Measurements from ENCODE around the gene TMEM176A.

Gene TMEM176A

DNA sequence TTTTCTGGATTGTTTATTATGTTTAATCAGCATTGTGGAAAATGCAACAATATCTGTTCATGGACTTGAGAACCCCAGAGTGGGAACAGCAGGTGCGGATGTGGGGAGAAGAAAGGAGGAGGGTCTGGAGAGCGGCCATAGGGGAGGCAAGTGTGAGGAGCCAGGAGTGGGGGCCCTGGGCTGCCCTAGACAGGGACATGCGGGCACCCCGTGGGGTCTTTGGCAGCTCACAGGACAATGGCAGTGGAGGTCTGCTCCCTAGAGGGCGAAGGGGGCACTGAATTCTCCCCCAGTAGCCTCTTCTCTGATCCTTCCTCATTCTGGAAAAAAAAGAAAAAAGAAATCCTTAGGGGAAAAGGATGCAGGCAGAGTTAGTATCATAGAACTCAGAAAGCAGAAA, 9.3 kb upstream of the TMEM176A start:
- Histone ChIP-seq H3K27ac (ENCODE audit: low read depth, low read length) (no peak overlapping the region), H3K4ac (ENCODE audit: low read depth, low read length) (no peak overlapping the region), H2BK120ac (ENCODE audit: low read depth, low read length) (no peak overlapping the region), H3K4me3 (ENCODE audit: low read length) (no peak overlapping the region), H2BK5ac (ENCODE audit: low read length) (no peak overlapping the region), H3K56ac (ENCODE audit: low read length) (no peak overlapping the region), H4K5ac (ENCODE audit: low read length) (no peak overlapping the region), H3K9ac (ENCODE audit: low read length) (no peak overlapping the region), H3K27me3 (ENCODE audit: insufficient read depth, low read length, poor library complexity) (no peaks in the 10 kb centered on the region), H3K79me1 (ENCODE audit: low read length) (no peaks in the 10 kb centered on the region), H3K4me1 (ENCODE audit: control insufficient read depth, low read depth, low read length) (no peaks in the 10 kb centered on the region), H2BK15ac (replicated peaks; ENCODE audit: low read depth) (no peak overlapping the region), H3K18ac (ENCODE audit: low read length) (no peak overlapping the region), H3K36me3 (ENCODE audit: control insufficient read depth, insufficient read depth, low read length) (no peaks in the 10 kb centered on the region), H3K4me2 (ENCODE audit: low read length) (no peak overlapping the region), H2AK5ac (ENCODE audit: low read length) (no peak overlapping the region), H3K23ac (ENCODE audit: low read length) (no peak overlapping the region), H3K79me2 (ENCODE audit: control insufficient read depth, insufficient read depth, low read length) (no peaks in the 10 kb centered on the region), H4K8ac (ENCODE audit: low read depth, low read length) (no peak overlapping the region)
- WGBS (ENCODE audit: extremely low coverage, insufficient coverage, low lambda C conversion rate), result no CpG with 5 or more reads among the region's 5 CpGs
- no peak for DNase-seq

DNA sequence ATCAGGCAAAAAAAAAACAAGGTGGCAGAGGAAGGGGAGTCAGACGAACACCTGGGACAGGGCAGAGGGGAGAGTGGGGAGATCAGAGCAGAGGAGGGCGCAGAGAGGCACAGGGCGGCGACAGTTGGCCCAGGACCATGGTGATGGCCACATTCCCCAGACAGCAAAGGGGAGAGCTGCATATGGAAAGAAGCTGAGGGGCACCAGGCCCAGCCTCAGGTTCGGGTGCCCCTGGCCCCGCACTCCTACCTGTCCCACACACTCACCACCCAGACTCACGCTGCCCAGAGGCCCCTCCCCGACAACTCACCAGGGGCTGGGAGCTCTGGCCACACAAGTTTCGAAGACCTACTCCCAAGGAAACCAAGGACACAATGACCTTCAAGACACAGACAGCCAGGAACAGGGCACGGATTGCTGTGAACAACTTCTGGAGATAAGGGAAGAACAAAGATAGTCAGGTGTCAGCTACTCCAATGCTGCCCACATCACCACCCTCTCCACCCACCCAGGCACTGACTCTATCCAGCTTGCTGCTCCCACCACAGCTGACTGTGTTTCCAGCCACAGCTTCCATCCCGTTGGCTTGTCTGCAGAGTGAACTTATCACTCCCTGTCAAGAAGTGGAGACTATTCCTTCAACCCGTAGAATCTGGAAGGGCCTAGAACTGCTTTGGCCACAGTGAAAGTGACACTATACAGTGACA, 8.7 kb upstream of the TMEM176A start:
- H2BK5ac ChIP-seq (ENCODE audit: low read length), result no peak overlapping the region
- H3K27ac ChIP-seq (ENCODE audit: low read depth, low read length), result no peak overlapping the region
- H3K79me1 ChIP-seq (ENCODE audit: low read length), result no peaks in the 10 kb centered on the region
- H3K18ac ChIP-seq (ENCODE audit: low read length), result no peak overlapping the region
- no peak overlapping the region for H4K8ac ChIP-seq (ENCODE audit: low read depth, low read length)
- no peak overlapping the region for H2BK15ac ChIP-seq (replicated peaks; ENCODE audit: low read depth)
- H3K4me3 ChIP-seq (ENCODE audit: low read length), result no peak overlapping the region
- no peaks in the 10 kb centered on the region for H3K27me3 ChIP-seq (ENCODE audit: insufficient read depth, low read length, poor library complexity)
- no peak overlapping the region for H4K5ac ChIP-seq (ENCODE audit: low read length)
- H3K4me1 ChIP-seq (ENCODE audit: control insufficient read depth, low read depth, low read length), result no peaks in the 10 kb centered on the region
- no peak overlapping the region for H3K56ac ChIP-seq (ENCODE audit: low read length)
- H2BK120ac ChIP-seq (ENCODE audit: low read depth, low read length), result no peak overlapping the region
- no peak overlapping the region for H3K23ac ChIP-seq (ENCODE audit: low read length)
- no peaks in the 10 kb centered on the region for H3K79me2 ChIP-seq (ENCODE audit: control insufficient read depth, insufficient read depth, low read length)
- no CpG with 5 or more reads among the region's 12 CpGs for WGBS (ENCODE audit: extremely low coverage, insufficient coverage, low lambda C conversion rate)
- no peaks in the 10 kb centered on the region for H3K36me3 ChIP-seq (ENCODE audit: control insufficient read depth, insufficient read depth, low read length)
- no peak overlapping the region for H2AK5ac ChIP-seq (ENCODE audit: low read length)
- DNase-seq, result no peak
- H3K4me2 ChIP-seq (ENCODE audit: low read length), result no peak overlapping the region
- no peak overlapping the region for H3K9ac ChIP-seq (ENCODE audit: low read length)
- H3K4ac ChIP-seq (ENCODE audit: low read depth, low read length), result no peak overlapping the region

DNA sequence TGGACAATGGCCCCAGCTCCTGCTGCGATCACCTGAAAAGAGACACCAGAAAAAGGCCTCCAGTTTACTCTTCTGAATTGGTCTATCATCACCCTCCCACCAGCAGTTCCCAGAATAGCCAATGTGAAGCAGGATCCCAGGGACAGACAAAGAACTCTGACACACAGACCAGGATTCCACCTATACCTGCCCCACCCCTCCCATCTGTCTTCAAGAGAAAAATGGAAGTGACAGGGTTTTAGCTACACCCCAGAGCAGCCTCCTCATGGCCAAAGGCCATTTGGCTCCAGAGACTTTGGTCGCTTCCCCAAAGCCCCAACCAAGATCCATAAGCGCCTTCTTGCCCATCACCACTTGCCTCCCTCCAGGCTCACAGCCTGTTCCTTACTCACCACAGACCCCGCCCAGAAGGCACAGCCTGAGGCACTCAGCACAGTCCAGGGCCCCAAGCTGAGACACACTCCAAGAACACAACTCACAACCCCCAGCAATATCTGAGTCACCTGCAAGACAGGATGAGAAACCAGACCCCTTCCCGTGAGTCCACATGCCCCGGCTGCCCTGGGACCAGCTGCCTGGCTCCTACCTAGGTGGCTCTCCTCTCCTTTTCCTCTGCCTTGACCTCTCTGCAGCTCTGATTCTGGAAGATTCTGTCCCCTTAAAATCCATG, 6.9 kb upstream of the TMEM176A start:
- Histone ChIP-seq H3K23ac (ENCODE audit: low read length) (no peak overlapping the region), H3K36me3 (ENCODE audit: control insufficient read depth, insufficient read depth, low read length) (no peaks in the 10 kb centered on the region)

DNA sequence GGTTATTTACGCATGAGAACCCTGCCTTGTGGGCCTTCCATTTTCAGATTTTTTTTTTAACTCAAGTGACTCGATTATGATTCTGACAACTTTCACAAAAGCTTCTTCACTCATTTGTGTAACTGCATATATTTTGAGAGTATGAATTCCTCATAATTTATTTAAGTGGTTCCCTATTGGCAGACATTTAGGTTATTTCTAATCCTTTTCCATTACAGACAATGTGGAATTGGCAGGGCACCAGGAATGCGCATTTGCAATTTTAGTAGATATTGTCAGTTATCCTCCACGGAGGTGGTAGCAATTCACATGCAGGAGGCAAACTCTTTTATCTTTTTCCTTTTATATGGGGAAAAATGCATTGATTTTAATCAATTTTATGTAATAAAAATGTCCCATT, 2.9 kb upstream of the TMEM176A start:
- H3K18ac ChIP-seq (ENCODE audit: low read length), result no peak overlapping the region
- H4K5ac ChIP-seq (ENCODE audit: low read length), result no peak overlapping the region
- no peak overlapping the region for H3K4me3 ChIP-seq (ENCODE audit: low read length)
- no peaks in the 10 kb centered on the region for H3K79me2 ChIP-seq (ENCODE audit: control insufficient read depth, insufficient read depth, low read length)
- H2AK5ac ChIP-seq (ENCODE audit: low read length), result no peak overlapping the region
- H3K79me1 ChIP-seq (ENCODE audit: low read length), result no peaks in the 10 kb centered on the region
- no peaks in the 10 kb centered on the region for H3K4me1 ChIP-seq (ENCODE audit: control insufficient read depth, low read depth, low read length)
- no peaks in the 10 kb centered on the region for H3K36me3 ChIP-seq (ENCODE audit: control insufficient read depth, insufficient read depth, low read length)
- no peak overlapping the region for H3K9ac ChIP-seq (ENCODE audit: low read length)
- H3K4me2 ChIP-seq (ENCODE audit: low read length), result no peak overlapping the region
- peaks cover 31% of the 10 kb centered on the region for H3K27me3 ChIP-seq (ENCODE audit: insufficient read depth, low read length, poor library complexity)
- H3K56ac ChIP-seq (ENCODE audit: low read length), result no peak overlapping the region
- DNase-seq, result no peak
- no peak overlapping the region for H2BK120ac ChIP-seq (ENCODE audit: low read depth, low read length)
- H2BK15ac ChIP-seq (replicated peaks; ENCODE audit: low read depth), result no peak overlapping the region
- WGBS (ENCODE audit: extremely low coverage, insufficient coverage, low lambda C conversion rate), result no CpG with 5 or more reads among the region's 4 CpGs
- H3K27ac ChIP-seq (ENCODE audit: low read depth, low read length), result no peak overlapping the region
- no peak overlapping the region for H3K23ac ChIP-seq (ENCODE audit: low read length)
- H3K4ac ChIP-seq (ENCODE audit: low read depth, low read length), result no peak overlapping the region
- no peak overlapping the region for H4K8ac ChIP-seq (ENCODE audit: low read depth, low read length)
- H2BK5ac ChIP-seq (ENCODE audit: low read length), result no peak overlapping the region

More for the DNA sequence above, 6.9 kb upstream of the TMEM176A start:
- Histone ChIP-seq H2BK15ac (replicated peaks; ENCODE audit: low read depth) (no peak overlapping the region), H3K9ac (ENCODE audit: low read length) (no peak overlapping the region), H2BK5ac (ENCODE audit: low read length) (no peak overlapping the region), H4K8ac (ENCODE audit: low read depth, low read length) (no peak overlapping the region), H3K79me2 (ENCODE audit: control insufficient read depth, insufficient read depth, low read length) (no peaks in the 10 kb centered on the region), H4K5ac (ENCODE audit: low read length) (no peak overlapping the region), H3K56ac (ENCODE audit: low read length) (no peak overlapping the region), H3K18ac (ENCODE audit: low read length) (no peak overlapping the region), H3K27me3 (ENCODE audit: insufficient read depth, low read length, poor library complexity) (no peaks in the 10 kb centered on the region), H3K4me1 (ENCODE audit: control insufficient read depth, low read depth, low read length) (no peaks in the 10 kb centered on the region), H2BK120ac (ENCODE audit: low read depth, low read length) (no peak overlapping the region), H3K4me3 (ENCODE audit: low read length) (no peak overlapping the region), H3K4ac (ENCODE audit: low read depth, low read length) (no peak overlapping the region), H3K4me2 (ENCODE audit: low read length) (no peak overlapping the region), H3K27ac (ENCODE audit: low read depth, low read length) (no peak overlapping the region), H2AK5ac (ENCODE audit: low read length) (no peak overlapping the region), H3K79me1 (ENCODE audit: low read length) (no peaks in the 10 kb centered on the region)
- WGBS (ENCODE audit: extremely low coverage, insufficient coverage, low lambda C conversion rate), result no CpG with 5 or more reads among the region's 6 CpGs
- DNase-seq, result no peak

DNA sequence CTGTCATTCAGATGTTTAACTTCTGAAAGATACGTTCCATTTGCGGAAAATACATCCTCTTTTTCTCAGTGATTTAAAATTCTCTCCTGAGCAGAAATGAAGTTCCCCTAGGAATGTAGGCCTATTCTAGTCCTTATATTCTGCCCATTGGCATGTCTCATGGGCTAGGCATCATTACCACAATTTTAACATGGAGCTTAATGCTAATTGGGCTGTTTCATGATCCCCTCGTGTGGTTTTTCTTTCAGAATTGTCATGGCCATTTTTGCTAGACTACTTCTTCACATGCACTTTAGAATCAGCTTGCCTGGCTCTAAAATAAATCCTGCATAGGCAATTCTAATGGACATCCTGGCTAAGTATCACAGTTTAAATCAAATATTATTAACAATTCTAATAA, 1.4 kb upstream of the TMEM176A start:
- no CpG with 5 or more reads among the region's 3 CpGs for WGBS (ENCODE audit: extremely low coverage, insufficient coverage, low lambda C conversion rate)
- Histone ChIP-seq H4K8ac (ENCODE audit: low read depth, low read length) (no peak overlapping the region), H3K4me1 (ENCODE audit: control insufficient read depth, low read depth, low read length) (no peaks in the 10 kb centered on the region), H2BK15ac (replicated peaks; ENCODE audit: low read depth) (no peak overlapping the region), H2AK5ac (ENCODE audit: low read length) (no peak overlapping the region), H3K79me2 (ENCODE audit: control insufficient read depth, insufficient read depth, low read length) (no peaks in the 10 kb centered on the region), H3K36me3 (ENCODE audit: control insufficient read depth, insufficient read depth, low read length) (no peaks in the 10 kb centered on the region), H3K27ac (ENCODE audit: low read depth, low read length) (no peak overlapping the region), H3K18ac (ENCODE audit: low read length) (no peak overlapping the region), H3K4ac (ENCODE audit: low read depth, low read length) (no peak overlapping the region), H3K79me1 (ENCODE audit: low read length) (no peaks in the 10 kb centered on the region), H3K4me3 (ENCODE audit: low read length) (no peak overlapping the region), H2BK5ac (ENCODE audit: low read length) (no peak overlapping the region), H3K9ac (ENCODE audit: low read length) (no peak overlapping the region), H3K27me3 (ENCODE audit: insufficient read depth, low read length, poor library complexity) (peaks cover 33% of the 10 kb centered on the region), H3K56ac (ENCODE audit: low read length) (no peak overlapping the region), H3K23ac (ENCODE audit: low read length) (no peak overlapping the region), H4K5ac (ENCODE audit: low read length) (no peak overlapping the region), H2BK120ac (ENCODE audit: low read depth, low read length) (no peak overlapping the region), H3K4me2 (ENCODE audit: low read length) (no peak overlapping the region)
- no peak for DNase-seq

All from mesendoderm (in vitro differentiated cells).